HEK293T (cell line): ENCODE data around the gene LIX1L.

Experiments
- BHLHE40 ChIP-seq: fragments of 450-650 bp; IDR thresholded peaks from 2 replicates; pipeline ENCODE4 v1.6.1; 2016; ENCODE audit warnings: mild to moderate bottlenecking, moderate library complexity, borderline replicate concordance
- CTBP1 ChIP-seq: fragments of 450-650 bp; IDR thresholded peaks from 2 replicates; pipeline ENCODE4 v1.6.1; 2016; ENCODE audit warnings: borderline replicate concordance
- ELF4 ChIP-seq: fragments of 450-650 bp; IDR thresholded peaks from 2 replicates; pipeline ENCODE4 v1.6.1; 2017; ENCODE audit warnings: antibody characterized with exemption
- FOXM1 ChIP-seq: fragments of 450-650 bp; IDR thresholded peaks from 2 replicates; pipeline ENCODE4 v1.6.1; 2017; ENCODE audit warnings: mild to moderate bottlenecking, borderline replicate concordance
- LEF1 ChIP-seq: fragments of 450-650 bp; IDR thresholded peaks from 2 replicates; pipeline ENCODE4 v1.6.1; 2017; ENCODE audit warnings: mild to moderate bottlenecking, borderline replicate concordance
- NFRKB ChIP-seq: fragments of 450-650 bp; IDR thresholded peaks from 2 replicates; pipeline ENCODE4 v1.6.1; 2016; ENCODE audit warnings: mild to moderate bottlenecking, moderate library complexity
- PKNOX1 ChIP-seq: fragments of 450-650 bp; IDR thresholded peaks from 2 replicates; pipeline ENCODE4 v1.6.1; 2016
- SP1 ChIP-seq: fragments of 450-650 bp; IDR thresholded peaks from 2 replicates; pipeline ENCODE4 v1.6.1; 2017

DNA sequence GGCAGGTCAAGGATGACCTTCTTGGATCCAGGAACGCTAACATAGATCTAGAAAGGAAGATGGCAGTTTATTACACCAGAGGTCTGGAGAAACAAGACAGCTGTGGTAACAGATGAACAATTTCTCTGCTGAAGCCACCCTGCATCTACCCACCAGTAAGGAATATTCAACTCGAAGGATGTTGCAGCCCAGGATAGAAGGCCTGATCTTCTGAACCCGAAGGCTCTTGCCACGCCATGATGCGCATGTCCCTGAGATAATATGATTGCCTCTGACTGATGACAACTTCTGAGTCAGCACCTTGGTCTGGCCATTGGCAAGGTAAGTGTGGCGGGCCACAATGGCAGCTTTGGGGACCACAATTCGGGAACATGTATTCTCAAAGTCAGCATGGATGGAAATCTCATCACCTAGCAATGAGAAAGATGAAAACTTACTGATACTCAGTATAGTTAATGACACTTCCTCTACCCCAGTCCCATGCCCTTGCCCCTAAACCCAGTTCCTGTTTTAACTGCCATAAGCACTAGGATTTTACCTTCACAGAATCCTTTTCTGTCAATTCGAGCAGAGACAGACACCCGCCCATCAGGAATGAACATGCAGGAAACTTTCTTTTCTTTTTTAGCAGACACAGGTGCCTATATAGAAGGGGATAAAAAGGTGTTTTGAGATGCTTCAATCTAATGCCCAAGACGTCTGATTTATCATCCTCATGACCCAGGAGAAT, 36.7 kb upstream of the LIX1L start:
- TF ChIP-seq SP1 (no peak), NFRKB (no peak), FOXM1 (no peak), BHLHE40 (no peak), ELF4 (no peak), LEF1 (no peak), PKNOX1 (0 out of 2 replicates have a peak, but pooled peaks have one; percentile 6), CTBP1 (no peak)
